Ovary (tissue), 9 donors: ENCODE measurements around the gene OGA. TPM values are rescaled to one million over a fixed set of nuclear protein-coding genes. Genes with fewer than 3 reads are reported as not detected.

Experiments used
- DNase-seq, 5 donors: peaks; one replicate each; pipeline ENCODE4 v3.0.0-alpha.2; 2019 to 2020
- H3K27ac ChIP-seq, 2 donors: fragments of 200-600 bp; one replicate each; pipeline versions ENCODE4 v1.5.1 to v1.8.0; 2019 to 2022
- H3K27me3 ChIP-seq: fragments of 200-600 bp; one replicate; pipeline ENCODE4 v1.8.0; 2022
- H3K36me3 ChIP-seq: fragments of 200-600 bp; sonication (generic); one replicate; pipeline ENCODE4 v1.5.1; 2019
- H3K4me1 ChIP-seq: one replicate; pipeline ENCODE4 v1.8.1; 2013; ENCODE audit warnings: mild to moderate bottlenecking, moderate library complexity; ENCODE audit not compliant: insufficient read depth
- H3K4me3 ChIP-seq: fragments of 200-600 bp; sonication (generic); one replicate; pipeline ENCODE4 v1.5.1; 2017
- H3K9me3 ChIP-seq, 2 donors: fragments of 200-600 bp in 1 of 2; sonication (generic) in 1 of 2; one replicate each; pipeline versions ENCODE4 v1.5.1 to v1.8.1; 2013 to 2019; ENCODE audit warnings: mild to moderate bottlenecking in 1 of 2, moderate library complexity in 1 of 2
- CTCF ChIP-seq, 3 donors: fragments of 450-650 bp in 2 of 3; fragments of 200-600 bp in 1 of 3; IDR thresholded peaks; one replicate each; pipeline versions ENCODE4 v1.5.1 to v1.8.0; 2016 to 2022; ENCODE audit warnings: antibody characterized with exemption in 3 of 3, mild to moderate bottlenecking in 1 of 3
- EP300 ChIP-seq: sonication (generic); formaldehyde crosslinking; IDR thresholded peaks from one replicate; pipeline ENCODE4 v1.6.1; 2017; ENCODE audit warnings: antibody characterized with exemption
- POLR2A ChIP-seq: fragments of 450-650 bp; IDR thresholded peaks from one replicate; pipeline ENCODE4 v1.6.1; 2017; ENCODE audit warnings: antibody characterized with exemption, mild to moderate bottlenecking, moderate library complexity
- WGBS, 3 donors: extraction: QIAGEN DNeasy Blood & Tissue Kit in 1 of 3; methylation state at CpG; one replicate each; pipeline versions ENCODE4 v1.1.5 to v1.1.7; 2013 to 2017; 5-methylcytosine and 5-hydroxymethylcytosine counted together
- intact Hi-C, 4 donors: fragments of 100-400 bp; cut with DNase I; formaldehyde crosslinking; loops; one replicate each; pipeline versions ENCODE4 v1.11.0 to v1.15.1; 2022 to 2023
- polyA plus RNA-seq, 2 donors: library from polyadenylated mRNA; stranded (reverse); fragments of 200-250 nt in 1 of 2; fragments of 350-450 nt in 1 of 2; fragmentation: Illumina TruSeq in 1 of 2; extraction: RNeasy Lipid Tissue Mini Kit (QIAGEN cat#74804) in 1 of 2; gene quantifications; one replicate each; pipeline ENCODE4 v1.2.3, GENCODE V29; 2013 to 2014
- total RNA-seq, 7 donors: library from RNA; depleted of rRNA in 2 of 7; stranded (reverse); fragments of >200 nt in 2 of 7; fragmentation: NEBNext Ultra II Directional in 3 of 7; extraction: Animal tissue kit (Norgen Biotek cat#: 25700) in 3 of 7; gene quantifications; one replicate each; pipeline versions ENCODE4 v1.1.0 to v1.2.4, GENCODE V29; 2016 to 2023
- donor health status: DM: no; HTN: no; CAD: no; lungs with moderate emphysema.
- donor health status: DM: no; HTN: no; CAD: no.
- donor health status: Bipolar disorder and iron deficiency.
- donor health status: DM: yes; HTN: yes; CAD: no.
- donor health status: DM: no; HTN: no; CAD: no.
- donor health status: DM: yes; HTN: yes; CAD: no.

OGA gene
- total and polyA plus RNA-seq, 9 donors = 58.9 to 134 (median 102) TPM

DNA sequence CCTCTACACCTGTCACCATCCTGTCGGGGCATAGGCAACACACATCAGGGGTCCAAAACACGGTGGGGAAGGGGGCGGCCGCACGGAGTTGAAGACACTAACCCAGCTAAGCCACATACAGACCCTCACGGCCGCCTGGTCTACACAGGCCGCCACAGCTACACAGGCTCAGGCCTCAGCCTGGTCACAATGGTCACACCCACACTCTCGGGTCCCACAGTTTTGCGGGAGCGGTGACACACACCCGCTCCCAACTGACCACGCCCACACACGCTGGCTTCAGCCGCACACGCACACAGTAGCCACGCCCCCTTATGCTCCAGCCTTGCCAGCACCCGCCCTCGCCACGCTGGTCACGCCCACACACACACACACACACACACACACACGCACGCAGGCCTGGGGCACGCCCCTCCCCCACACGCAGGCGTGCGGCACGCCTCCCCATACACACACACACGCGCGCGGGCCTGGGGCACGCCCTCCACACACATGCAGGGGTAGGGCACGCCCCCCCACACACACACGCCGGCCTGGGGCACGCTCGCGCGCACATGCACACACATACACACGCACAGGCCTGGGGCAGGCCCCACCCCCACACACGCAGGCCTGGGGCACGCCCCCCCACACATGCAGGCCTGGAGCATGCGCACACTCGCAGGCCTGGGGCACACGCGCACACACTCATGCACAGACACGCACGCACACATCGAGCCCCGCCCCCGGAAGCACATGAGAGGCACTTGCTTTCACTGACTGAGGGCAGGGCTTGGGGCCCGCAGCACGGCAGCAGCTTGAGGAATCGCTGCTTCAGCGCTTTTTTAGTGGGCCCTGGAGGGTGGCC is 12.3 kb upstream of the OGA start:
- Histone ChIP-seq H3K27ac (peak overlapping the region; percentile 68 to 90), H3K36me3 (no peaks in the 10 kb centered on the region)

DNA sequence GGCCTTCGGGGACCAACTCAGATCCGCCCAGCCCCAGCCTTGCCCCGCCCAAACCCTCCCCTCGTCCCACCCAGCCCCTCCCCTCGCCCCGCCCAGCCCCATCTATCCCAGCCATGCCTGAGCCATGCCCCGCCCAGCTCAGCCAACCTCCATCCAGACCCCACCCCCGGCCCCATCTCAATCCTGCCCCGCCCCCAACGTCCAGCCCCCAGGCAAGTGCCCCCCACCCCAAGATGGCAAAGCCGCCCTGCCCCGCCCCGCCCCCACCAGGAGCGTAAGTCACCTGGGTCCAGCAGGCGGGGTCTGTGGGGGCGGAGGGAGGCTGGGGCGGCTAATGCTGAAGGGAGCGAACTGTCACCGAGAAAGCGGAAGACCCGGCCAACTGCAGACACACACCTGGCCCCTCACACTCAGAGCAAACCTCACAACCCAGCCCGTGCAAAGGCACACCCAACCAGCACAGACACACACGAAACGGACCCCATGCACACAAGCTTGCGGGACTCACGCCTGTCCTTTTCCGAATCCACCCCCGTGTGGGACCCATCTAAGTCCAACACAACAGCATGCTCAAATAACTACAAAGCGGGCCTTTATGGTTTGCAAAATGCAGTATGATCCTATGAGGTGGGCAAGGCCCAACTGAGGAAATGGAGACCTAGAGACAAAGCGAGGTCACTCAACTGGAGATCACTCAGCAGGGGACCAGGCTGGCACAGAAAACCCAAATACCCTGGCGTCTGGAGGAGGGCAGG is 11.5 kb upstream of the OGA start:
- 3 to 15% (median 8%) methylated on average over 20 to 31 of the region's 31 CpGs for WGBS, 3 donors
- DNase-seq = peak; percentile 74 to 86 (median 77)
- intact Hi-C loops = no loop called here
- Histone ChIP-seq H3K27ac (peak overlapping the region; percentile 68 to 90), H3K4me3 (peak overlapping the region; percentile 41), H3K36me3 (no peaks in the 10 kb centered on the region), H3K27me3 (no peaks in the 10 kb centered on the region), H3K9me3 (no peaks in the 10 kb centered on the region), H3K4me1 (peaks cover 16% of the 10 kb centered on the region)
- TF ChIP-seq CTCF (IDR thresholded peaks at IDR 0.05) = no peak
- no peak for TF ChIP-seq POLR2A
- no peak for TF ChIP-seq EP300

More for the DNA sequence above, 12.3 kb upstream of the OGA start:
- no peak for TF ChIP-seq EP300
- no peak for TF ChIP-seq CTCF (IDR thresholded peaks at IDR 0.05)
- no peak for TF ChIP-seq POLR2A
- intact Hi-C loops = no loop called here
- DNase-seq = peak; percentile 90 to 96 (median 92)
- Histone ChIP-seq H3K9me3 (no peaks in the 10 kb centered on the region), H3K4me1 (peaks cover 16% of the 10 kb centered on the region), H3K4me3 (peak overlapping the region; percentile 41), H3K27me3 (no peaks in the 10 kb centered on the region)
- WGBS, 3 donors = 0 to 1% (median 1%) methylated on average over 37 to 56 of the region's 56 CpGs

DNA sequence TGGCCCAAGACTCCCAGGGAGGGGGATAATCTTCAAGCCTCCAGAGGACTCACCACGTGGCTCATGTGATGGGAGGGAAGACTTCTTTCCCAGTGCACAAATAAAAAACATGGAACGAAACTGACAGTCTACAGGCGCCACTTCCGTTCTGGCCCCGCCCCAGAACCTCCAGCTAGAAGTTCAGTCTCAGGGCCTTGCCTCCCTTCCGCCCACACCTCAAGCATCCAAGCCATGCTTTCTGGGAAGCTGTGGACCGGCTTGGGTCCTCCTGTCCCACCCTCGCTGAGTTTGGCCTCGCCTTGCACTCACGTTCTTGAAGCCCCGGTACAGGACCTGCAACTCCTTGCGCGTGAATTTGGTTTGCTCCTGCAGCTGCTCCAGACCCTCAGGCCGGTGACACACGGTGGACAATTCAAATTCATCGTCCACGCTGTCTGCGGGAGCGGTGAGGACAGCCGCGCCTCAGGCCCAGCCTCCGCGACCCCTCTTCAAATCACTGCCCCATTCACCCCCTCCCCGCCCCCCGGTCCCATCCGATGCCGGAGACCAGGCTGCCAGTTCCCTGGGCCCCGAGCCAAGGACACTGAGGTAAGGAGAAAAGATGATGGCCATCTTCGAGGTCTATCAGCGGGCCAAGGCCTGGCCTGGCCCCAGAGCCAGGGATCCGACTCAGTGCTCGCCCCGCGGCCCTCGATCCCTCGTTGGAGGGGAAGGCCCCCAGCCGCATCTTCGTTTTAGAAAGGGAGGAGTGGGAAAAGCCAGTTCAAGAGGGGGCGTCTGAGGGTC is 10.7 kb upstream of the OGA start:
- no peaks in the 10 kb centered on the region for H3K9me3 ChIP-seq
- WGBS, 3 donors = 23 to 34% (median 26%) methylated on average over 39 of the region's 39 CpGs
- peaks cover 16% of the 10 kb centered on the region for H3K4me1 ChIP-seq
- H3K27me3 ChIP-seq = no peaks in the 10 kb centered on the region
- intact Hi-C loops = no loop called here
- H3K4me3 ChIP-seq = peak overlapping the region; percentile 41
- DNase-seq = peak; percentile 63 to 83 (median 67)
- TF ChIP-seq CTCF (IDR thresholded peaks at IDR 0.05) (no peak), POLR2A (no peak), EP300 (no peak)
- H3K36me3 ChIP-seq = no peaks in the 10 kb centered on the region
- H3K27ac ChIP-seq = peak overlapping the region; percentile 57 to 81
